Tibial nerve (tissue), 4 donors: ENCODE results near the gene PTPRK.

Experiments used
- EP300 ChIP-seq, 2 donors: sonication (generic); formaldehyde crosslinking; IDR thresholded peaks; one replicate each; pipeline ENCODE4 v1.6.1; 2017; ENCODE audit warnings: antibody characterized with exemption in 2 of 2, mild to moderate bottlenecking in 1 of 2
- POLR2A ChIP-seq, 2 donors: fragments of 450-650 bp; IDR thresholded peaks; one replicate each; pipeline ENCODE4 v1.6.1; 2017; ENCODE audit warnings: antibody characterized with exemption in 2 of 2, mild to moderate bottlenecking in 2 of 2, moderate library complexity in 2 of 2
- TF ChIP-seq, protein P1 (sequence below), 5 experiments: fragments of 200-600 bp in 3 of 5; fragments of 450-650 bp in 2 of 5; sonication (generic) in 3 of 5; IDR thresholded peaks; one replicate each; pipeline ENCODE4 v1.5.1; 2016 to 2019; ENCODE audit warnings: antibody characterized with exemption in 5 of 5, mild to moderate bottlenecking in 3 of 5, moderate library complexity in 2 of 5

- no peak for TF ChIP-seq POLR2A (IDR thresholded peaks at IDR 0.05)
- TF ChIP-seq, protein P1, sequence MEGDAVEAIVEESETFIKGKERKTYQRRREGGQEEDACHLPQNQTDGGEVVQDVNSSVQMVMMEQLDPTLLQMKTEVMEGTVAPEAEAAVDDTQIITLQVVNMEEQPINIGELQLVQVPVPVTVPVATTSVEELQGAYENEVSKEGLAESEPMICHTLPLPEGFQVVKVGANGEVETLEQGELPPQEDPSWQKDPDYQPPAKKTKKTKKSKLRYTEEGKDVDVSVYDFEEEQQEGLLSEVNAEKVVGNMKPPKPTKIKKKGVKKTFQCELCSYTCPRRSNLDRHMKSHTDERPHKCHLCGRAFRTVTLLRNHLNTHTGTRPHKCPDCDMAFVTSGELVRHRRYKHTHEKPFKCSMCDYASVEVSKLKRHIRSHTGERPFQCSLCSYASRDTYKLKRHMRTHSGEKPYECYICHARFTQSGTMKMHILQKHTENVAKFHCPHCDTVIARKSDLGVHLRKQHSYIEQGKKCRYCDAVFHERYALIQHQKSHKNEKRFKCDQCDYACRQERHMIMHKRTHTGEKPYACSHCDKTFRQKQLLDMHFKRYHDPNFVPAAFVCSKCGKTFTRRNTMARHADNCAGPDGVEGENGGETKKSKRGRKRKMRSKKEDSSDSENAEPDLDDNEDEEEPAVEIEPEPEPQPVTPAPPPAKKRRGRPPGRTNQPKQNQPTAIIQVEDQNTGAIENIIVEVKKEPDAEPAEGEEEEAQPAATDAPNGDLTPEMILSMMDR (IDR thresholded peaks at IDR 0.05) = no peak
- no peak for TF ChIP-seq EP300 (IDR thresholded peaks at IDR 0.05)
These were observed 182.8 kb downstream of the PTPRK start for GRCh38 chr6:128337619-128338018.
